NCI-H2107 treated with DMSO at 0.1 percent for 48 hours (cell line): ENCODE measurements around the gene DGKG.

Source experiments
- DNase-seq: peaks from one replicate; lab custom pipeline; 2025; ENCODE audit not compliant: unreplicated experiment; lab: John Stamatoyannopoulos, UW

Gene DGKG

DNA sequence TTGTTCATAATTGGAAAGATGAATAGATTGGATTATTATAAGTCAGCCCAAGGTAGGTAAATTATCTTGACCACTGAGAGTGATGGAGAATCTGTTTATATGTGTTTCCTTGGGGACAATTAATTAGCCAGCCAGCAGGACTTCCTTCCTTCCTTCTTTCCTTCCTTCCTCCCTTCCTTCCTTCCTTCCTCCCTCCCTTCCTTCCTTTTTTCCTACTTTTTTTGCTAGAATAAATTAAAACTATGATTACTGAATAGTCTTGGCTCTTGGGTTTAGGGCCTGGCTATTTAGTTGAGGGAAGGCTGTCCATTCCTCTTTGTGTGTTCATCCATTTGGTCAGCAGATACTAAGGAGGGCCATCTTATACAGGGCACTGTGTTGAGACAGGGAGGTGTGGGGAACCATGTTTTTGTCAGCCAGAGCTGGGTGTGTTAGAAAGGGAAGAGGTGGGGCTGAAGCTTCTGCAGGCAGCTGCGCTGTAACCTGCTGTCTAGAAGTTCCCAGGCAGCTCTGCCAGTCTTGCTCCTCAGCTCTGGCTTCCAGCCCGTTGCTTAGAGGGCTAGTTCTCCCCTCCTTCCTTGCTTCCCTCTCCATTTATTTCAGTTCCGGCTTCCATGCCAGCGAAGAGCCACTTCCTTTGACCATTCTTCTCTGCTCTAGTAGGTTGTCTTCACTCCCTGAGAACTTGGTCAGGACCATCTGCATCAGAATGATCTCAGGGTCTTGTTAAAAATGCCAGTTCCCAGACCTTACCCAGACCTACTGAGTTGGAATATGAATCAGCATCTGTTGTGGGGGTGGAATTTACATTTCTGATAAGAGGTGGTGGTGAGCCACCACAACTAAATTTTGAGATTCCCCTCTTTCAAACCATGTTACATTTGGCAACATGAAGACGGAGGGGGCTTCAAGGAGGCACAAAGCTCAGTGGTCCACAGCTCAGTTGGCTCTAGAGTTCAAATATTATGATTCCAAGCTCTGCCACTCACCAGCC is 113.9 kb downstream of the DGKG start:
- no peak for DNase-seq

GRCh38 chr3:186246941-186247340 is 115.1 kb downstream of the DGKG start:
- no peak for DNase-seq

DNA sequence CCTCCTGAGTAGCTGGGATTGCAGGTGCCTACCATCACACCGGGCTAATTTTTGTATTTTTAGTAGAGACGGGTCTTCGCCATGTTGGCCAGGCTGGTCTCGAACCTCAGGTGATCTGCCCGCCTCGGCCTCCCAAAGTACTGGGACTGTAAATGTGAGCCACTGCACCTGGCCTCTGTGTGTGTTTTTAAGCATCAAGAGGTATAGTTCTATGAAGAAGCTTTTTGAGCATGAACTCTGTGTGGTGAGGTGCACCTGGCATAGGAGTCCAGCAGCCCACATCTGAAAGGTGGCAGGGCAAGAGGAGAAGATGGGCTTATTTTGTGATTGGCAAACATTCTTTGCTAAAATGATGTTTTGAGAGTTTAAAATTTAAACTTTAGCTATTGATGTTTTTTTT is 118.0 kb downstream of the DGKG start:
- no peak for DNase-seq

DNA sequence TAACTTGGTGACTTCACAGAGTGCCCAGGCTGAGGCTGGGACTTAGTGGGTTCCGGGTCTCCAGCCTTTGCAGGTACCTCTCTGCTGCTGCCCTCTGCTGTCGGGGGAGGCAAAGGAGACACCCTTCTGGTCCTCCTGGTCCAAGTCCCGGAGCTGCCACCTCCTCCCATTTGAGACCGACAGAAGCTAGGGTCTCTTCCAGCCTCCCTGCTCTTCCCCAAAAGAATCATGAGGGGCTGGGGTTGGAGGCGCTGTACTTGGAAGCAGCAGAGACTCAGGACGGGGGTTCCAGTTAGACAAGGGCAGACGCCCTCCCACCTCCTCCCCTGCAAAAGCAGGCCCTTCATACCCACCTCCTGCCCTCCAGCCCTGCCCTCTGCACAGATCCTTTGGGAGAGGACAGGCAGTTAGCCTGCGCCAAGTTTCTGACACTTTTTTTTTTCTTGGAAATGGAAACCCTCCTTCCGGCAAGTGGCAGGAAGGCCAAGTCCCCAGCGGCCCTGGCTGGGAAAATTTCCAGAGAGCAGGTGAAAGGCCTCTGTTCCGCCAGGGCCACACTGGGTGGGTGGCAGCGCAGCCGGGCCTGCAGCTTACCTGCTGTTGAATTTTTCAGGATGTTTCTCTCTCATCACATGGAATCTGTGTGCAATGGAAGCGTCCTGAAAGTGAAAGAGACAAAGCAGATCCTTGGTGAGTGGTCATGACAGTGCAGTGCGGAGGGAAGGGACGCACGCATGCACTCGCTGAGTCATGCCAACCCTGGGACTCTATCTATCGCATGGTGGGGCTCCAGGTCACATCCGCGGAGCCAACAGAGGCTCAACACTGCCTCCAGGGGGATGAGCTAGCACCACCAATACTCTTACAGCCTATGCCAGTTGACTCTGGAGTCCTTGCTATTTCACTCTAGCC is 119.9 kb downstream of the DGKG start:
- DNase-seq = peak; percentile 89

- DNase-seq = peak; percentile 85
Observed at GRCh38 chr3:186239321-186239720, 122.7 kb downstream of the DGKG start.

DNA sequence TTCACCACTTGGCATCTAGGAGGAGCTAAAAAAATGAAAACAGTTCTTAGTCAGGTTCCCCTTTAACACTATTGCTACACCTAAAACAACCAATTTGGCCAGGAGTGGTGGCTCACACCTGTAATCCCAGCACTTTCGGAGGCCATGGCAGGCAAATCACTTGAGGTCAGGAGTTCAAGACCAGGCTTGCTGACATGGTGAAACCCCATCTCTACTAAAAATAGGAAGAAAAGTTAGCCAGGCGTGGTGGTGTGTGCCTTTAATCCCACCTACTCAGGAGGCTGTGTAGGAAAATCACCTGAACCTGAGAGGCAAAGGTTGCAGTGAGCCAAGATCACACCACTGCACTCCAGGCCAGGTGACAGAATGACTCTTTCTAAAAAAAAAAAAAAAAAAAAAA is 124.1 kb downstream of the DGKG start:
- no peak for DNase-seq

DNA sequence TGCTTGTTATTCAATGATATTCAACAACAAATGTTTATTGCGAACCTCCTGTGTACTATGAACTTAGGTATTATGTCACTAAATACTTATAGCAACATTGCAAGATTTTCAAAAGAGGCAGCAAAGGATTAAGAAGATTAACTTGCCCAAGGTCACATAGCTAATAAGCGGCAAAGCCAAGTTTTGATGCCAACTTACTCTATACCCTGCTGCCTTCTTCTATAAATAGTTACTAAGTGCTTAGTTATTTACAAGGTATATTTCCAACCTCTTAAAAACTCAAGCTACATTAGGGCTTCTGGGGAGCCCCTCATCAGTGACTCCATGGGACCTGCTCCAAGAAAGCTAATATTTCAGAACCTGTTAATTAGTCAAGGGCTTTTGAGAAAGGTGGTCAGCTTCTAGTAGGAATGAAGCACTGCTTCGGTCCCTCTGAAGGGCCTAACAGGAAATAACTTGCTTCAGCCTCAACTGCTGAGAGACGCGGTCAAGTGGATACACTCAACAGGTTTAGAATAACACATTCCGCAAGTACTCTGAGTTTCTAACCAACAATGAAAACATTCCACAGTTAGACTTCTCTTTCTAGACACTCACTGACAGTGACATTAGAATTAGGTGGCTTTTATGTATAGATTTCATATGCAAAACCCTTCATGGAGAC is 125.5 kb downstream of the DGKG start:
- no peak for DNase-seq

GRCh38 chr3:186235554-186235953 is 126.5 kb downstream of the DGKG start:
- no peak for DNase-seq

DNA sequence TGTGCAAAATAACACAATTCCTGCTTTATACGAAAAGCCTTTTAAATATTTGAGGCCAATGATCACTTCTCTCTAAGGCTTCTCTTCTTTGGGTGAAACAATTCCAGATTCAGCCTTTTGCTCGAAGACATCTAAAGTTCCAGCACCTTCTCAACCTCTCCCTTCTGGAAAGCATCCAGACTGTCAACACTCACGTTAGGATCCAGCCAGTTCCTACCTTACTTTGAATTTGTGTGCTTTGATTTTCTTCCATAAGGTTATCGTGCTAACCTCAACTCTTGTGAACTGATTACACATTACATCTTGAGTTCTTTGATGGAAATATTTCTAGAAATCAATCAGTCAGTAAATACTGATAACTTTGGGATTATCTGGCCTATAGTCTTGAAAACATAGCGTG is 127.9 kb downstream of the DGKG start:
- no peak for DNase-seq

- no peak for DNase-seq
Observed at GRCh38 chr3:186226482-186226881, 135.6 kb downstream of the DGKG start.

- no peak for DNase-seq
Observed at GRCh38 chr3:186225603-186226002, 136.4 kb downstream of the DGKG start.

DNA sequence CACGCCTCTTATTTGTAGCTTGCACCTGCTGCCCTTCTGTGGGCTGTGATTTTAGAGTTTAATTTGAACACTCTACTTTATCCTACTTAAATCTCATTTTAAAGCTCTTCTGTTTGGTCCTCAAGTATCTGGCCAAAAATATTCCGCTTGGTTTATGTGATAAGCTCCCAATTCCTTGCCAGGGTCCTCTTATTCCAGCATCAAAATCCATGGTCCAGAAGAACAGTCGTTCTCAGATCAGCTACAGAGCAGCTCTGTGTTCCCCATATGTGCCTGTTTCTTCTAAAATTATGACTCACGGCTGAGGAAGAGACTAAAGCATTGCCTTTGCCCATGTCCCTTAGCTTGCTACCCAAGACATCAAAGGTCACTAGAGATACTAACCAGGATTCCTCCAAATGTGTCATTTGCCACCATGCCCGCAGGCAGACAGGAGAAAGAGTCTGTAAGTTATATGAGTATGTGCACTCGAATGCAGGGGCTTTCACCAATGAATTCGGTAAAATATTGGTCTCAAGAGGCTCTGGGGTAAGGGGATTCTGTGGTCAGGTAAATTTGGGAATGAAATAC is 137.9 kb downstream of the DGKG start:
- DNase-seq = no peak

DNA sequence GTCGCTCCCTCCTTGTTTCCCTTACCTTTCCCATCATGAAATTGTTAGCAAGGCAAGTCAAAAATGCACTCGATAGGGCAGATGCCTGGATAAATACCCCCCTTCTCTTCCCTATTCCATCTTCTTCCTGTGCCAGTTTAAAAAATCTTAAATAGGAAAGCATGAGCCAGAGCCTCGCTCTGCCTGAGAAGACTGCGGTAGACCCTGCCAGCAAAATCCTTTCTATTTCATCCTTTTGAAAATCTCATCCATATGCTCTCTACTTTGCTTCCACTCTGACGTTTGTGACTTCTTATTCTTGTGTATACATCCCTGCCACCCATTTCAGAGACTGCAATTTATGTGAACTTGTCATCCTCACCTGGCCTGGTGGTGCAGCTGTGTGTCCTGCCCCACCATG is 138.6 kb downstream of the DGKG start:
- no peak for DNase-seq

DNA sequence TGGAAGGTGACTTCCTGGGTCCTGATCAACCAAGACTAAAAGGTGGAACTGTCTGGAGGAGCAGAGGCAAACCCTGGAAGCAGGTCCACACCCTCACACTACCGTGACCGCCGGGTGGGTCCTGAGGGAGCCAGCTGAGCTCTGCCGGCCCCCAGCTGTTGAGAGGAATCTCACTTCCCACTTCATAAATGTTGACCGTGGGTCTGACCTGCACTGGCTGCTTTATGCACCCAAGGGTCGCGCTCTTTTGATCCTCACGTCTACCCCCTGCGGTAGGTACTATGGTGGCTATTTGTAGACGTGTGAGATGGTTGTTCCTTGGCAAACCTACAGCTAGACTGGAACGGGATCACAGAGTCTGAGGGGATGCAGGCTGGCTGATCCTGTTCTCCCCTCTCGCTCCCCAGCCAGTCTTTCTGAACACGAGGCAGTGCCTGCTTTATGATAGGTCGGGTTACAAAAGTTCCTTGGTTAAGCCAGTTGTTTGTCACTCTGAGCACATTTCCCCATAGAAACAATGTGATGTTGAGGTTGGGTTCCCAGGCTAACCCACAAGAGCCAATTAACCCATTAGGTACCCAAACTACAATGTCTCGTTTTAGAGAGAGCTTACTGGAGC is 140.2 kb downstream of the DGKG start:
- DNase-seq = no peak

- DNase-seq = no peak
Observed at GRCh38 chr3:186220911-186221645, 141.0 kb downstream of the DGKG start.

GRCh38 chr3:186220365-186220764 is 141.7 kb downstream of the DGKG start:
- no peak for DNase-seq

DNA sequence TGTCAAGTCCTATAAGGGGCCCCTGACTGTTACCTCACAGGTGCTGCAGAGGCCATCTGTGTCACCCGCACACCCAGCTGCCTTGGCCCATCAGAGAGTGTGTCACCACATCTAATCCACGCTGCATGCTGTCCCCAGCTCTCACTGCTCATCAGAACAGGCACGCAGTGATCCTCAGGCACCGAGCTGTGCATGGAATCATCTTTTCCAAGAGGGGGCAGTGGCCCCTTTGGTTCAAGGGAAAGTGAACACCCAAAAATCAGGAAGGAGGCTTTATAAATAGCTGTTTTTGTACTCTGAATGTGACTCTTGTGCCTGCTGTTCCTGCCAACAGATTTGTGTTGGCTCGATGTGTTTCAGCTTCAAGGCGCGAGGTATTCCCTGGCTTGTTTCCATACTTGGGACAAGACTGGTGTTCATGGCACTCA is 142.8 kb downstream of the DGKG start:
- DNase-seq = no peak

DNA sequence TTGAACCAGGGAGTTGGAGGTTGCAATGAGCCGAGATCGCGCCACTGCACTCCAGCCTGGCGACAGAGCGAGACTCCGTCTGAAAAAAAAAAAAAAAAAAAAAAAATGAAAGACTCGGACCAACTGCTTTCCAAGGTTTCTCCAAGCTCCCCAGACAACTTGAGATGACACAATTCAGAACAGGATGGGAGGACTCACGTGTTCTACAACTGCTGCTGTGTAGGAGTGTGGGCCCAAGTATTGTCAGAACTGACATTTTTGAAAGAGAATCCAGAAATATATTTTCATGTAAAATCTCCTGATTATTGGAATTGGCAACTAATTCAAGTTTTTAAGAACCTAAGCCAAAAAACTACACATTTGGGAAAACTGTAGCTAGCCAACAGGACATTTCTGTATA is 143.6 kb downstream of the DGKG start:
- DNase-seq = no peak

DNA sequence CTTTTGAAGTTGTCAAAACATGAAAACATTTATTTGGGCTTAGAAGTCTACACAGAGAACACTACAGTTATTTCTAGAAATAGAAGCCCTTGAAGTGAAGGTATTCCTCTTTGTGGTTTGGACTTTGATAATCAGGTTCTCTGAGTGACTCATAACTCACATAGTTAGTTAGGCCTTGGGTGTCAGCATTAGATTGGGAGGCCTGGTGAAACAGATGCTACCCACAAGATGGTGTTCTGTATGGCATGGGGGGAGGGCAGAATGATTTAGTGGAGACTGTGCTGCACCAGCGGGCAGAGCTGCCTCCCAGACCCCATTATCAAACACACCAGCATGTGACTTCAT is 144.2 kb downstream of the DGKG start:
- no peak for DNase-seq
